WTC11 (cell line): Measurements from ENCODE around the gene ETS1. TPM values are rescaled to one million over a fixed set of nuclear protein-coding genes. Genes with fewer than 3 reads are reported as not detected.

Experiments
- ATAC-seq: fragments of 200-7000 bp; cut with Tn5 transposase; 2 replicates; pipeline ENCODE4 v1.10.0; 2021; ENCODE audit warnings: mild to moderate bottlenecking, moderate library complexity
- CTCF ChIA-PET: fragments of 300-600 bp; sonication (Branson Sonifier 250); formaldehyde crosslinking; loops from one replicate; lab custom pipeline; 2021; ENCODE audit warnings: antibody characterized with exemption; lab: Charles Lee
- POLR2A ChIA-PET: fragments of 350-600 bp; sonication (Branson Sonifier 250); formaldehyde crosslinking; loops from one replicate; lab custom pipeline; 2021; ENCODE audit warnings: antibody characterized with exemption; lab: Charles Lee
- DNase-seq: peaks from one replicate; pipeline ENCODE4 v3.0.0; 2021; ENCODE audit warnings: low spot score
- H3K27ac Mint-ChIP-seq: 2 replicates; pipeline ENCODE4 v1.8.0; 2021; ENCODE audit warnings: mixed read lengths
- H3K27me3 Mint-ChIP-seq: 2 replicates; pipeline ENCODE4 v1.8.0; 2021; ENCODE audit warnings: low read depth, mild to moderate bottlenecking, moderate library complexity, mixed read lengths
- H3K36me3 Mint-ChIP-seq: 2 replicates; pipeline ENCODE4 v1.8.0; 2021; ENCODE audit warnings: mixed read lengths
- H3K4me1 Mint-ChIP-seq: 2 replicates; pipeline ENCODE4 v1.8.0; 2022; ENCODE audit warnings: mixed read lengths
- H3K4me3 Mint-ChIP-seq: 2 replicates; pipeline ENCODE4 v1.8.0; 2021; ENCODE audit warnings: mild to moderate bottlenecking, moderate library complexity, mixed read lengths
- H3K9me3 Mint-ChIP-seq: 2 replicates; pipeline ENCODE4 v1.8.0; 2021; ENCODE audit warnings: mixed read lengths
- AFF4 ChIP-seq: sonication (generic); formaldehyde crosslinking; IDR thresholded peaks from 2 replicates; pipeline ENCODE4 v1.8.1; 2023; ENCODE audit warnings: mild to moderate bottlenecking, missing genetic modification reagents, borderline replicate concordance
- CDX4 ChIP-seq: fragments of 250-450 bp; sonication (Bioruptor Pico); IDR thresholded peaks from 2 replicates; pipeline ENCODE4 v1.9.0; 2021; ENCODE audit warnings: moderate library complexity, mild to moderate bottlenecking, inconsistent platforms, borderline replicate concordance
- CREM ChIP-seq: sonication (generic); formaldehyde crosslinking; IDR thresholded peaks from 2 replicates; pipeline ENCODE4 v1.8.1; 2022; ENCODE audit warnings: mild to moderate bottlenecking, missing genetic modification reagents, moderate library complexity
- E2F5 ChIP-seq: sonication (generic); formaldehyde crosslinking; IDR thresholded peaks from 2 replicates; pipeline ENCODE4 v1.8.1; 2022; ENCODE audit warnings: mild to moderate bottlenecking, moderate library complexity, missing genetic modification reagents
- FOXK1 ChIP-seq: sonication (generic); formaldehyde crosslinking; IDR thresholded peaks from 2 replicates; pipeline ENCODE4 v1.8.0; 2022; ENCODE audit warnings: mild to moderate bottlenecking, moderate library complexity, missing genetic modification reagents
- FOXP4 ChIP-seq: sonication (generic); formaldehyde crosslinking; IDR thresholded peaks from 2 replicates; pipeline ENCODE4 v1.8.0; 2022; ENCODE audit warnings: mild to moderate bottlenecking, missing genetic modification reagents
- NFATC4 ChIP-seq: fragments of 250-450 bp; sonication (Bioruptor Pico); IDR thresholded peaks from 2 replicates; pipeline ENCODE4 v1.9.0; 2021; ENCODE audit warnings: mild to moderate bottlenecking
- NFE2L1 ChIP-seq: sonication (generic); formaldehyde crosslinking; IDR thresholded peaks from 2 replicates; pipeline ENCODE4 v1.8.1; 2023; ENCODE audit warnings: missing genetic modification reagents
- NR1H2 ChIP-seq: sonication (generic); formaldehyde crosslinking; IDR thresholded peaks from 2 replicates; pipeline ENCODE4 v1.9.0; 2021; ENCODE audit warnings: mild to moderate bottlenecking, moderate library complexity, missing genetic modification reagents
- OVOL2 ChIP-seq: fragments of 250-450 bp; sonication (Bioruptor Pico); IDR thresholded peaks from 2 replicates; pipeline ENCODE4 v1.9.0; 2021; ENCODE audit warnings: mild to moderate bottlenecking, borderline replicate concordance
- PRRX2 ChIP-seq: fragments of 250-450 bp; sonication (Bioruptor Pico); IDR thresholded peaks from 2 replicates; pipeline ENCODE4 v1.8.0; 2021; ENCODE audit warnings: mild to moderate bottlenecking
- SMAD4 ChIP-seq: sonication (generic); formaldehyde crosslinking; IDR thresholded peaks from 2 replicates; pipeline ENCODE4 v1.8.0; 2022; ENCODE audit warnings: mild to moderate bottlenecking, missing genetic modification reagents
- TCF7 ChIP-seq: sonication (generic); formaldehyde crosslinking; IDR thresholded peaks from 2 replicates; pipeline ENCODE4 v1.8.0; 2022; ENCODE audit warnings: mild to moderate bottlenecking, low read depth, missing genetic modification reagents, moderate library complexity
- ZBTB21 ChIP-seq: sonication (generic); formaldehyde crosslinking; IDR thresholded peaks from 2 replicates; pipeline ENCODE4 v1.8.1; 2023; ENCODE audit warnings: mild to moderate bottlenecking, missing genetic modification reagents, borderline replicate concordance
- ZNF121 ChIP-seq: sonication (generic); formaldehyde crosslinking; IDR thresholded peaks from 2 replicates; pipeline ENCODE4 v1.8.0; 2023; ENCODE audit warnings: missing genetic modification reagents
- ZNF219 ChIP-seq: sonication (generic); formaldehyde crosslinking; IDR thresholded peaks from 2 replicates; pipeline ENCODE4 v1.8.0; 2023; ENCODE audit warnings: missing genetic modification reagents, mild to moderate bottlenecking, borderline replicate concordance
- ZNF281 ChIP-seq: sonication (generic); formaldehyde crosslinking; IDR thresholded peaks from 2 replicates; pipeline ENCODE4 v1.8.0; 2023; ENCODE audit warnings: mild to moderate bottlenecking, missing genetic modification reagents
- ZNF317 ChIP-seq: sonication (generic); formaldehyde crosslinking; IDR thresholded peaks from 2 replicates; pipeline ENCODE4 v1.8.1; 2023; ENCODE audit warnings: low read depth, mild to moderate bottlenecking, moderate library complexity, missing genetic modification reagents, borderline replicate concordance
- ZNF396 ChIP-seq: fragments of 250-450 bp; sonication (Bioruptor Pico); IDR thresholded peaks from 2 replicates; pipeline ENCODE4 v1.8.0; 2021; ENCODE audit warnings: mild to moderate bottlenecking, moderate library complexity, borderline replicate concordance
- total RNA-seq: library from RNA; stranded (reverse); gene quantifications from 3 replicates; pipeline ENCODE4 v1.2.3, GENCODE V29; 2021

ETS1 gene
- total RNA-seq, 1 experiment from 2014 or later: 33.1 TPM

GRCh38 chr11:128523641-128524040 lies 63.7 kb downstream of the ETS1 start:
- POLR2A ChIA-PET: no interaction called here
- Mint-ChIP-seq H3K27me3 (peaks cover 48% of the 10 kb centered on the region), H3K27ac (no peak overlapping the region), H3K36me3 (no peaks in the 10 kb centered on the region), H3K4me3 (peak overlapping the region; percentile 84; the same call in 1 of the 2 replicates), H3K4me1 (peaks cover 60% of the 10 kb centered on the region), H3K9me3 (no peaks in the 10 kb centered on the region)
- DNase-seq (no peak), ATAC-seq (no peak)
- CTCF ChIA-PET: interaction anchor here (1.0 kb wide), 1 partner anchor 40 kb away, joined by 4 read pairs; no protein-coding TSS in a partner anchor
- no peak for TF ChIP-seq PRRX2 (CRISPR knock-in tag)

GRCh38 chr11:128522943-128523518 lies 64.3 kb downstream of the ETS1 start:
- POLR2A ChIA-PET: no interaction called here
- H3K4me1 Mint-ChIP-seq: peaks cover 60% of the 10 kb centered on the region
- H3K4me3 Mint-ChIP-seq: peak overlapping the region; percentile 84
- ATAC-seq (no peak), DNase-seq (no peak)
- peaks cover 42% of the 10 kb centered on the region for H3K27me3 Mint-ChIP-seq
- no peak overlapping the region for H3K27ac Mint-ChIP-seq
- no peaks in the 10 kb centered on the region for H3K36me3 Mint-ChIP-seq
- H3K9me3 Mint-ChIP-seq: no peaks in the 10 kb centered on the region
- TF ChIP-seq E2F5 (no peak), SMAD4 (CRISPR knock-in tag) (no peak), ZNF219 (CRISPR knock-in tag) (no peak), CREM (no peak), NR1H2 (CRISPR knock-in tag) (no peak), ZNF396 (CRISPR knock-in tag) (no peak)
- CTCF ChIA-PET: interaction anchor here (1.0 kb wide), 2 partner anchors 39 to 365 kb away, joined by 4 read pairs; no protein-coding TSS in a partner anchor

GRCh38 chr11:128522055-128522942 lies 65.1 kb downstream of the ETS1 start:
- Mint-ChIP-seq H3K4me3 (peak overlapping the region; percentile 84), H3K4me1 (peaks cover 61% of the 10 kb centered on the region), H3K27me3 (peaks cover 37% of the 10 kb centered on the region), H3K36me3 (no peaks in the 10 kb centered on the region), H3K9me3 (no peaks in the 10 kb centered on the region), H3K27ac (0 out of 2 replicates have a peak overlapping the region, but pooled peaks have one; percentile 60)
- POLR2A ChIA-PET: interaction anchor here (1.0 kb wide), 1 partner anchor 27 kb away, joined by 3 read pairs; no protein-coding TSS in a partner anchor
- ATAC-seq: peak; percentile 94
- DNase-seq: peak; percentile 93
- CTCF ChIA-PET: interaction anchor here (1.0 kb wide), 2 partner anchors 39 to 365 kb away, joined by 4 read pairs; no protein-coding TSS in a partner anchor
- TF ChIP-seq ZBTB21 (CRISPR knock-in tag) (0 out of 2 replicates have a peak, but pooled peaks have one; percentile 43), TCF7 (no peak), FOXP4 (CRISPR knock-in tag) (0 out of 2 replicates have a peak, but pooled peaks have one; percentile 42), FOXK1 (CRISPR knock-in tag) (peak; percentile 56), ZNF317 (CRISPR knock-in tag) (no peak), ZNF281 (0 out of 2 replicates have a peak, but pooled peaks have one; percentile 36), NFE2L1 (CRISPR knock-in tag) (peak; percentile 31; the same call in 1 of the 2 replicates), CDX4 (CRISPR knock-in tag) (no peak), NR1H2 (CRISPR knock-in tag) (no peak), AFF4 (CRISPR knock-in tag) (no peak), NFATC4 (CRISPR knock-in tag) (no peak), CREM (no peak), ZNF121 (peak; percentile 82), OVOL2 (CRISPR knock-in tag) (no peak)
